Measurements from ENCODE around the gene PFKM.

DNA sequence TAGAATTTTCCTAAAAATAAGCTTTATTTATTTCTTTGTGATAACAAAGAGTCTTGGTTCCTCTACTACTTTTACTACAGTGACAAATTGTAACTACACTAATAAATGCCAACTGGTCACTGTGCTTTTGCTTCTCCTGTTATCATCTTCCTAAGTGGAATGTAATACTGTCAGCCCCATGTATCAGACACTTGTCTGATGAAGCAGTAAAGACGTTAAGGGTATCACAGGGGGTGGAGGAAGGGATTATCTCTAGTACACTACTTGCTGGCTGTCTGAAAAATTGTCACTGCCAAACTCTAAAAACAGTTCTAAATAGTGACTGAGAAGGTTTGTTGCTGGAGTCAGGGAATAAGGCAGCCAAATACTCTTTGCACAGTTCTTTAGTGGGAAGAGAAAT, 26.8 kb downstream of the PFKM start:
- no peak for TF ChIP-seq EZH2 (IDR thresholded peaks at IDR 0.05; ENCODE audit: borderline replicate concordance, low read depth, low read length, severe bottlenecking)
- TF ChIP-seq, protein P1, sequence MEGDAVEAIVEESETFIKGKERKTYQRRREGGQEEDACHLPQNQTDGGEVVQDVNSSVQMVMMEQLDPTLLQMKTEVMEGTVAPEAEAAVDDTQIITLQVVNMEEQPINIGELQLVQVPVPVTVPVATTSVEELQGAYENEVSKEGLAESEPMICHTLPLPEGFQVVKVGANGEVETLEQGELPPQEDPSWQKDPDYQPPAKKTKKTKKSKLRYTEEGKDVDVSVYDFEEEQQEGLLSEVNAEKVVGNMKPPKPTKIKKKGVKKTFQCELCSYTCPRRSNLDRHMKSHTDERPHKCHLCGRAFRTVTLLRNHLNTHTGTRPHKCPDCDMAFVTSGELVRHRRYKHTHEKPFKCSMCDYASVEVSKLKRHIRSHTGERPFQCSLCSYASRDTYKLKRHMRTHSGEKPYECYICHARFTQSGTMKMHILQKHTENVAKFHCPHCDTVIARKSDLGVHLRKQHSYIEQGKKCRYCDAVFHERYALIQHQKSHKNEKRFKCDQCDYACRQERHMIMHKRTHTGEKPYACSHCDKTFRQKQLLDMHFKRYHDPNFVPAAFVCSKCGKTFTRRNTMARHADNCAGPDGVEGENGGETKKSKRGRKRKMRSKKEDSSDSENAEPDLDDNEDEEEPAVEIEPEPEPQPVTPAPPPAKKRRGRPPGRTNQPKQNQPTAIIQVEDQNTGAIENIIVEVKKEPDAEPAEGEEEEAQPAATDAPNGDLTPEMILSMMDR (IDR thresholded peaks at IDR 0.05; ENCODE audit: extremely low read depth in 1 of 2, insufficient read depth in 1 of 2, low read depth in 1 of 2, low read length in 2 of 2), result no peak
- TF ChIP-seq POLR2A (IDR thresholded peaks at IDR 0.05; ENCODE audit: low read depth, low read length), result no peak
- no peak for TF ChIP-seq MYC (IDR thresholded peaks at IDR 0.05; ENCODE audit: low read depth, low read length)
- TF ChIP-seq POLR2AphosphoS5 (IDR thresholded peaks at IDR 0.05; ENCODE audit: insufficient read depth, low read depth, low read length), result no peak
- TF ChIP-seq JUN (IDR thresholded peaks at IDR 0.05; ENCODE audit: borderline replicate concordance, insufficient read depth, insufficient read length, low read depth), result no peak
